HG03378 (cell line): ENCODE results near the gene ATAD2B.

ENCODE experiments used
- ATAC-seq: cut with Tn5 transposase; IDR thresholded peaks from one replicate; pipeline ENCODE4 v1.9.1; 2021; ENCODE audit warnings: mild to moderate bottlenecking, moderate library complexity; ENCODE audit not compliant: unreplicated experiment

The ATAD2B gene

DNA sequence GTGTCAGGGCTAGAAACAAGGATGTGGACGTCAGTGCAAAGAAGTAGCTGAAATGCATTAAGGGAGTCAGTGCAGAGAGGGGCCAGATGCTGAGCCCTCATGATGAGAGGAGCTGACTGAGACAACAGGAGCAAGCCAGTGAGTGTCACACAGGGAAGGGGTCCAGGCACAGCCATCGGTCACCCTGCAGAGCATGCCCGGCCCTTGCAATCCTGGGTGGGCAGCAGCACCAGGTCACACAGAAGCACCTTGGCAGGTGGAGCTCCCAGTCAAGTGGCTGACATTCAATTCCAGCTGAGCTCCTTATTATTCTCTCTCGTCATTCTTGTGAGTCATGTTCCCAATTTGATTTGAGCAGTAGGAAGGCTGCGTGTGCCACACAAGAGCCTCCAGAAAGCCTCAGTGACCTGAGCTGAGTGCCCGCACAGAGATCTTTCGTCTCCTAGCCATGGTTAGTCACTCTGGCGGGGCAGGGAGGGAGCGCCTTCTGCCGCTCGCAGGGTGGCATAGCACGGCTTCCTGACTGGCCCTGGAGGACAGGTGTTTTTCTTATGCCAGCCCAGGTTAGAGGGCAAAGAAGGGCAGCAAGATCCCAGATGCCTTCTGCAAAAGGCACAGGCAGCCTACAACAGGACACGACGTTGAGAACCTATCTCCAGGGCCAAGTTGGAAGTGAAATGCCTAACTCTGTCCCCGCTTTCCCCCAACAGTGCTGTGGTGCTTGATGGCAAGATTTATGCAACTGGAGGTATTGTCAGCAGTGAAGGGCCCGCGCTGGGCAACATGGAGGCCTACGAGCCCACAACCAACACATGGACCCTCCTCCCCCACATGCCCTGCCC is 220.9 kb downstream of the ATAD2B start:
- no peak for ATAC-seq

- ATAC-seq = no peak
These were observed 223.1 kb downstream of the ATAD2B start for GRCh38 chr2:23703583-23704385.

DNA sequence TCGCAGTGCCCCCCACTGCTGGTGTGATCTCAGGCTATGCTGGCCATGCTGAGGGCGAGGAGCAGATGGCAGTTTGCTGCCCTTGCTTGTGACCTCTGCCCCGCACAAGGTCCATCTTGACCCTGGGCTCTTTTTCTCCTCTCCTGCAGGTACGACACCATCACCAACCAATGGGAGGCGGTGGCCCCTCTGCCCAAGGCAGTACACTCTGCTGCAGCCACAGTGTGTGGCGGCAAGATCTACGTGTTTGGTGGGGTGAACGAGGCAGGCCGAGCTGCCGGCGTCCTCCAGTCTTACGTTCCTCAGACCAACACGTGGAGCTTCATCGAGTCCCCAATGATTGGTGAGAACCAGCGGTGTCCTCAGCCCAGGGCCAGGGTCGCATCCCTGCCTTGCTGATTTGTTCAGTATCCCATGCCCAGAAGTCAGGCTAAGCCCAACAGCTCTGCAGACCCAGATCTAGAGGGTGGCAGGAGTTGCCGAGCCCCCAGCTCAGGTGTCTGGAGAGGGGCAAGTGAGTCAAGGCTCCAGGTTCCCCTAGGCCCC is 223.8 kb downstream of the ATAD2B start:
- no peak for ATAC-seq

DNA sequence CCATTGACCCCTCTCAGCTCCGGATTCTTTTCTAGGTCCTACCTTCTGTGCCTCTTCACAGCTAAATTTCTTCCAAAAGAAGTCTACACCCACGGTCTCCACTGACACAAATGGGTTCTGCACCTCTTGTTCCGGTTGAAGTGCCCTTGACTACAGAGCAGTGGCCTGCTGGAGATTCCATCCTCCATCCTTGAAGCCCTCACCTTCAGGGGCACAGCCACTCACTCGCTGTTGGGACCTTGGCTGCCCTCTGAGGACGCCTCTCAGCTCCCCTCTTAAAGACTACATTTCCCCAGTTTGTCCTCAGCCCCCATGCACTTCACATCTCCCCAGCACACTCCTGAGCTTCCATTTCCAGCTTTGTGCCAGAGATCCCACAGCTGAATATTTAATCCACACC is 226.3 kb downstream of the ATAD2B start:
- no peak for ATAC-seq

DNA sequence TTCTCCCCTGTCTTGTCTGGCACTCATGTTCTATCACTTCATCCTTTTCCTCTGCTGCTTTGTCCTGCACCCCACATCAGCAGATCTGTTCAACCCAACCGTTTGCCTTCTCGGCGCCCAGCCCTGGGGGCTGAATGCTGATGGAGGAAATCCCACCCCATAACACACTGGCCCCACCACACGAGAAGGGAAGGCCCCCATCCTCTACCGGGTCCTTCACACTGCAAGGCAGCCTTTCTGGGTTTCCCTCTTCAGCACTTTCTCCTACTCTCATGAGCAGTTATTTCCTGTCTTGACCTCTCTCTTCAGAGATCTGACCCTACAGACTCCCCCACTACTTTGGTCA is 227.4 kb downstream of the ATAD2B start:
- no peak for ATAC-seq

GRCh38 chr2:23698721-23699579 is 228.0 kb downstream of the ATAD2B start:
- ATAC-seq = no peak
